Activated T-cell treated with anti-CD3 and anti-CD28 coated beads, Interleukin-2, amount 50 U/mL, for 4 hours (primary cell): ENCODE data around the gene SP9. TPM values are rescaled to one million over a fixed set of nuclear protein-coding genes. Genes with fewer than 3 reads are reported as not detected.

Experiments
- ATAC-seq, 2 donors: fragments of 200-7000 bp; cut with Tn5 transposase; one replicate each; pipeline ENCODE4 v1.10.0; 2021
- DNase-seq: peaks from one replicate; pipeline ENCODE4 v3.0.0-alpha.2; 2020
- H3K27me3 Mint-ChIP-seq: one replicate; pipeline ENCODE4 v1.8.0; 2021; ENCODE audit warnings: low read depth, mixed read lengths
- H3K36me3 Mint-ChIP-seq: one replicate; pipeline ENCODE4 v1.8.0; 2022; ENCODE audit warnings: mixed read lengths; ENCODE audit not compliant: insufficient read depth
- H3K4me1 Mint-ChIP-seq: one replicate; pipeline ENCODE4 v1.8.0; 2021; ENCODE audit warnings: low read depth, mixed read lengths
- H3K4me3 Mint-ChIP-seq: one replicate; pipeline ENCODE4 v1.8.0; 2021; ENCODE audit warnings: mild to moderate bottlenecking, moderate library complexity, mixed read lengths
- H3K9me3 Mint-ChIP-seq: one replicate; pipeline ENCODE4 v1.8.0; 2021; ENCODE audit warnings: mixed read lengths
- total RNA-seq, 3 donors: library from RNA; stranded (reverse); gene quantifications; one replicate each; pipeline ENCODE4 v1.2.1, GENCODE V29; 2021

SP9 gene
- total RNA-seq, 3 donors from 2014 or later = not detected

DNA sequence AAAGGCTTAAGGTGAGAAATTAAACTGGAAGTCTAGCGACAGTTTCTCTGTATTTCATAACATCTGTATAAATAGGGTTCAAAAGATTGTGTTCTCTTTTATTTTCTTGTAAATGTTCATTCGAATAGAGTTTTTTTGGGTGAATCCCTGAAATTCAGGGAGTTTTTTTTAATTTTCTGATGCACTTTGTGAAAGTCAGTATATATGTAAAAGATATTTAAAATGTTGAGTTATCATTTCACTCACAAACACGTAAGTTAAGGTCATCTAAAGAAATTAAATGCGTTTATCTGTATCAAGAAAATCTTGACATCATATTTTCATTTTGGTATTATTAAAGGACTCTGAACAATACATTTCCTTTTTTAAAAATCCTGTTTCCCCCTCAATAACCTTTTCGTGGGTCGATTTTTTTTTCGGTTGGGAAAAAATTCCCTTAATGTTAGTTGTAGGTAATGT lies 3.4 kb downstream of the SP9 start:
- Mint-ChIP-seq H3K27me3 (peaks cover 69% of the 10 kb centered on the region), H3K4me1 (peaks cover 38% of the 10 kb centered on the region), H3K4me3 (no peak overlapping the region), H3K36me3 (peaks cover 3% of the 10 kb centered on the region), H3K9me3 (no peaks in the 10 kb centered on the region)
- ATAC-seq (no peak), DNase-seq (no peak)

DNA sequence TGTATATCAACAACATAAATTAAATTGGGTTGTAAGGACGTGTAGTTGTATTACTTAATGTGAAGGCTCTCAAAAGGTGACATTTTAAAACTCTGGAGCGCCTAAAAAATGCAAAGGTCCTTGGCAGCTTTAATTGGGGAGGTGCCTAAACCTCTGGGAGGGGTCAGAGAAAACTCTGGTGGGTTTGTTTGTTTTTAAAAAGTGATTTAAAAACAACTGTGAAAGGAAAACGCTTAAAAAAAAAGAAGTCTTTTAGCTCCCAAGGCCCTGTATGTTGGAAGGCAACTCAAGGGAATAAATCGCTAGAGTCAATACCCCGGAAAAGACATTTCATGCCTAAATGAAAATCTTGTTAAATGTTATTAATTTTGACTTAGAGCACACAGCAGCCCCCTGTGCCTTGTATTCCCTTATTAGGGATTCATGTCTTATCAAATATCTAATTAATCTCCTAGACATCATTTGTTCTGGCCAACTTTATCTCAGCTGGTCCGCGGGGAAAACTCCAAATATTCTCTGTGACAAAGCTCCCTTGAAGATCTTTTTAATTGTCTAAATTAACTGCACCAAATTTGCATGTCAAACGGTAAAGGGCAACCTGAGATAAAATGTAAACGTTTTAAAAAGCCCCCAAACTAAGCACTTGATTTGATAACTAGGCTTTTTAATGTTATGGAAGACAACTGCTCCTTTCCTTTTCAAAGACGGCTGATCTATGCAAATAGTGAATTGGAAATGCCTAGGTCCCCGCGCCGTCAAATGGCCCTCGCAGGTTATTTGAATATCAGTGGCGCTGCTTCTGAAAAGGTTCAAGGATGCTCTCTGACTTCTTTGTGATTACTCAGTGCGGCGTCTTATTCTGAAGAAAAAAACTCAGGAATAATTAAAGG lies 4.2 kb downstream of the SP9 start:
- no peak for ATAC-seq
- Mint-ChIP-seq H3K9me3 (no peaks in the 10 kb centered on the region), H3K4me3 (no peak overlapping the region), H3K4me1 (peaks cover 35% of the 10 kb centered on the region), H3K36me3 (peaks cover 3% of the 10 kb centered on the region), H3K27me3 (peaks cover 67% of the 10 kb centered on the region)
- DNase-seq = no peak

DNA sequence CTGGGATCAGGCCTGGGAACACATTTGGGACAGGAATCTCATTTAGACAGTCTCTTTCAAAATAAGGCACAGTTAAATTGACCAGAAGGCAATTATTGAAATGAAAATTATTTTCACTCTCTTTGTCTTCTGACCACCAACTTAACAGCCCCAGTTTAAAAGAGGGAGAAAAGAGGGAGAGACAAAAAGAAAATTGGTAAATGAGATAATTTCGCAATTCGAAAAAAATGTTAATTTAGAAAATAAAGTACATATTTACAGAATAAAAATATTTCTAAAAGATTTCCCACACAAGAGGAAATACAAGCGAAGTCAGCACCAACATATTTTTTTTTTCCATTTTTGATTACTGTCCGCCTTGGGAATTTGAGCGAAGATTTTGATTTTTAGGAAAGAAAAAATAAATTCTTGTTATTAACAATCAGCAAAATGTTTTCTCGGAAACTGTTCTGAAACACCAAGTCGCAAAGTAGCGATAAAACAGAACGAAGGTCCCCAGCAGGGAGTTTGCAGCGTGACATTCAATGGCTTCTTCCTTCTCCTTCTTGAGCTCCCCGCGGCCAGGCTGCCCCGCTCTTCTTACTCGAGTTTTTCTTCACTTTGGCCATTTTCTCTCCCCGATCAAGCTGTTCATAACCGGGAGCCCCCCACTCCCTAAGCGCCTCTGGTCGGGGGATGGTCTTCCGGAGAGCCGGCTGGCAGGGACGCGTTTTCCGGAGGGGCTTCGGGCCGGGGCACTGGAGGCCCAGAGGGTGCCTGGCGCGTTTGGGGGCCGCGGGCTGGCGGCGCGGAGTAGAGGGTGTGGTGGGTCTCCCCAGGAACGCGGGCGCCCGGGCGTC lies 5.0 kb downstream of the SP9 start:
- Mint-ChIP-seq H3K4me3 (no peak overlapping the region), H3K9me3 (no peaks in the 10 kb centered on the region), H3K4me1 (peaks cover 35% of the 10 kb centered on the region), H3K27me3 (peaks cover 69% of the 10 kb centered on the region), H3K36me3 (peaks cover 3% of the 10 kb centered on the region)
- DNase-seq (no peak), ATAC-seq (no peak)

DNA sequence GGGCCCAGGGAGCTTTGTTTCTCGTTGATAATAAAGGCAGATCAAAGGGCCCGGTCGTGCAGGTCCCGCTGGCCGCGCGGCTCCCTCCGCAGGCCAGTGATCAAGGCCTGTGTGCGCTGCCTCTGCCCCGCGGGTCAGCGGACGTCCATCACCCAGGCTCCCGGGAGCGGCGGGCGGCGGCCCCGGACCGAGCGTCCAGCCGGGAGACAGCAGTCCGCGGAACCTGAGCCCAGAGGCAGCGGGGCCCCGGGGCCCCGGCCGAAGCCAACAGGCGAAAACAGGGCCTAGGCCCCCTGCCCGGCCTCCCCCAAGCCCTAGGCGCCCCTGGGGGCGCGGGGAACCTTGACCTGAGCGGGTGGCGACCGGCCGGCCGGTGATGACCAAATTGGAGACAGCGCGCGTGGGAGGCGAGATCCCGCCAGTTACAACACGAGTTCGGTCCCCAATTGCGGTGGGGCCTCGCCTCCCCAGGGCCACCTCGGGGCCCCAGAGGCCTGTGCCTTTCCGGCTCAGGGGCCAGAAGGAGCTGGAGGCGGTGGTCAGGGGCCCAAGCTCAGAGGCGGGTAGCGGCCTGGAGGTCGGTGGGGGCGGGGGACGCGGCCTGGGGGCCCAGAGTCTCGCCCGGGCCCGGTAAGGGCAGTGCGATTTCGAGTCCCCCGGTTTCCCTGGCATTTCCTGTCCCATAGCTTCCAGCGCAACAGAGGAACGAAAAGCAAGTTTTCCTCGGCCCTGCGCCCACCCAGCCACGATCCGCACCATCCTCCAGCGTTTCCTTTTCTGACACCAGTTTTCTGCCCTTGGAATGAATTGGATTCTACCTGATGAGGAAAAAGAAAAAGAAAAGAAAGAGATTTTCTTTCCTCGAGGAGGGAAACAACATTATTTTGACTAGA lies 5.9 kb downstream of the SP9 start:
- Mint-ChIP-seq H3K27me3 (peaks cover 66% of the 10 kb centered on the region), H3K36me3 (peaks cover 3% of the 10 kb centered on the region), H3K4me3 (no peak overlapping the region), H3K9me3 (no peaks in the 10 kb centered on the region), H3K4me1 (peaks cover 30% of the 10 kb centered on the region)
- no peak for ATAC-seq
- DNase-seq = no peak

DNA sequence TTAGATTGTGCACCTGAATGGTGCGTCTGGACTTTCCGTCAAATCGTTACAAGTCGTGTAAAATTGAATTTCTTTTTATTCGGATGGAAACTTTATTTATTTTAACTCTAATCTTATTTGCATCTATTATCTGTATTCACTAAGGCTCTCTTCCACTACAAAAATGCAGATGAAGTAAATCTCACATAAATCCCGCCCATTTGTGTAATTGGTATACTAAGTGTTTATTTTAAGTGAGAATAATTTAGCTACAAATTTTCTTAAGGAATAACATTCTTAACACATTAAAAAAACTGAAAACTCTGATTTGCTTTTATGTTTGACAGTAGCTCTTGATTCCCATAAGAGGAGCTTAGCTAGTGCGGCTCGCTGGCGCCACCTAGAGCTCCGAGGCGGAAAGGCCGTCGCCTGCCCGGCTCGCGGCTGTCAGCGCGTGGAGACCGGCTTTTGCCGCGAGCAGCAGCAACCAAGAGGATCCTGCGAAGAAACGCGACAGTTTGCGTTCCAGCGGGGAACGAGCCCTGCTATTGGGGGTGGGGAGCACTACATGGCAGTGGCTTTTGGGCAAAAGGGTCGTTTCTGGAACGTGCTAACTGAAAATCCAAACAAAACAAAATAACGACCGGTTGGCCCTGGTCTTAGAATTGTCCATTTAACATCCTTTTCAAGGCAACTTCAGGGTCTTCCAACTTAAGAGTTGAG lies 6.7 kb downstream of the SP9 start:
- H3K4me1 Mint-ChIP-seq = peaks cover 30% of the 10 kb centered on the region
- peak overlapping the region; percentile 68 for H3K4me3 Mint-ChIP-seq
- peak; percentile 74 to 82 for ATAC-seq
- H3K36me3 Mint-ChIP-seq = peaks cover 3% of the 10 kb centered on the region
- peaks cover 69% of the 10 kb centered on the region for H3K27me3 Mint-ChIP-seq
- H3K9me3 Mint-ChIP-seq = no peaks in the 10 kb centered on the region
- peak; percentile 89 for DNase-seq

DNA sequence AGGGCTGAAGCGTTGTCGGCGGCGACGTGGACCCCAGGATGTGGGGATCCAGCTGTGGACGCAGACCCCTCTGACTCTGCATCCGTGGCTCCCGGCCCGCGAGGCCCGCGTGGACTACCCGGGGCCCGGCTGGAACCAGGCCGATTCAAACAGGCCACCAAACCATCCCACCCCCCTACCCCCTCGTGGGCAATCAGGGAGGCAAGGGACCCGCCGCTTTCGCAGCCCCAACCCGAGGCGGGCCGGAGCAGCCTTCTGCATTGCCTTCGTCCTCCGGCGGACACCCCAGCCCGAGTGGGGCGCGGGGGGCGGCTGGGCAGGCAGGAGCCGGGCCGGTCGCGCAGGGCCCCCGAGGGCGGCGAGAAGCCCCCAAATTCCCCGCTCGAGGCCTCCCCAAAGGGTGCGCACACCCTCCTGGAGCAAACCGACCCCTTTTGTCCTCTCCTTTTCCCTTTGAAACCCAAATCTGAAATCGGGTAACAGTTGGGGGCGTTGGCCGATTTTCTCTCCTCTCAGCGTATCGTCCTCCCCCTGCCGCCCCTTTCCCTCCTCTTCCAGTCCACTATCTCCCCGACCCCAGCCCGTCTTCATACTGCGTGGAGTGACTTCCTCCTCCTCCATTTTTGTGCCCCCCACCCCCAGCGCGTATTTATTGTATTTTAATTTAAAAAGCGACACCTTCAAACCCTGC lies 7.4 kb downstream of the SP9 start:
- peaks cover 67% of the 10 kb centered on the region for H3K27me3 Mint-ChIP-seq
- DNase-seq = no peak
- H3K4me1 Mint-ChIP-seq = peaks cover 30% of the 10 kb centered on the region

DNA sequence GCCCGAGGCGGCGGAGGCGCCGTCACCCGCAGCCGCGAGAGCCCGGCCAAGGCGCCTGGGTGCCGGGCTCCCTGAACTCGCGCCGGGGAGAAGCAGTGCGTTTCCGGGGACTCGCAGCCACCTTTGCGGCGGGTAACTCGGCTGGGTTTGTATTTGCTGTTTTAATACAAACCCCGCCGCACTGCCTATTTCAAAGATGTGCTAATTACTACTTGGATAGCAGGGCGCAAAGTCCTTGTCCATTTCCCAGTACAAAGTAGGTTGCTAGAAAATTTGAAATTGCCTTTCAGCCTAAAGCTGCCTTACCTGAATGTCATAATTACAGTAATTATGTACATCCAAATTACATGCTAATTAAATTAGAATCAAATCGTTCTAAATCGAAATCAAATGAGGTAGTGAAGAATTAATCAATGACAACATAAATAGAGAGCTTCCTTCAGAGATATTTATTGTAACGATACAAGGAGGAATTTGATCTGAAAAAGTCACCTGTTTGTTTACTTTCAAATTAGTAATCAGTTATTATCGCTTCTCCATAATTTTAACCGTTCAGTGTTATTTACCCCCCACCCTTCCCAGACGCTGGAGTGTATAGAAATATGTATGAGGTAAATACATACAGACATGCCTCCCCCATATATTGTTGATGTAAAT lies 8.1 kb downstream of the SP9 start:
- peaks cover 64% of the 10 kb centered on the region for H3K27me3 Mint-ChIP-seq
- no peaks in the 10 kb centered on the region for H3K9me3 Mint-ChIP-seq
- peaks cover 10% of the 10 kb centered on the region for H3K36me3 Mint-ChIP-seq
- ATAC-seq (no peak), DNase-seq (no peak)
- no peak overlapping the region for H3K4me3 Mint-ChIP-seq
- H3K4me1 Mint-ChIP-seq = peaks cover 27% of the 10 kb centered on the region

More for the DNA sequence above, 7.4 kb downstream of the SP9 start:
- H3K36me3 Mint-ChIP-seq = peaks cover 10% of the 10 kb centered on the region
- peak overlapping the region; percentile 29 for H3K4me3 Mint-ChIP-seq
- H3K9me3 Mint-ChIP-seq = no peaks in the 10 kb centered on the region
- ATAC-seq = no peak

DNA sequence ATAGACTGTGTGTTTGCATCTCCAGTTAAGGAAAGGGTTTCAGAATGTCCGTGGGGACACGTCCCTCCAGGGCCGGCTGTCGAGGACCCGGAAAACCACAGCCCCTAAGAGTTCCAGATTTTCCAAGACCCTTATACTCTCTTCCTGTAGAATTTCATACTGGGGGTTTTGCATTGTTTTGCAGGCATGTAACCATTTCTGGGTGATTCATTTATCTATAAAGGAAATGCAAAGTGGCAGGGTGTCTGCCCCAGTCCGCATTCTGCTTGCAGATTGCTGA lies 8.5 kb downstream of the SP9 start:
- DNase-seq = no peak
- Mint-ChIP-seq H3K4me3 (no peak overlapping the region), H3K36me3 (peaks cover 12% of the 10 kb centered on the region), H3K27me3 (peaks cover 60% of the 10 kb centered on the region), H3K4me1 (peaks cover 26% of the 10 kb centered on the region), H3K9me3 (no peaks in the 10 kb centered on the region)
- no peak for ATAC-seq

DNA sequence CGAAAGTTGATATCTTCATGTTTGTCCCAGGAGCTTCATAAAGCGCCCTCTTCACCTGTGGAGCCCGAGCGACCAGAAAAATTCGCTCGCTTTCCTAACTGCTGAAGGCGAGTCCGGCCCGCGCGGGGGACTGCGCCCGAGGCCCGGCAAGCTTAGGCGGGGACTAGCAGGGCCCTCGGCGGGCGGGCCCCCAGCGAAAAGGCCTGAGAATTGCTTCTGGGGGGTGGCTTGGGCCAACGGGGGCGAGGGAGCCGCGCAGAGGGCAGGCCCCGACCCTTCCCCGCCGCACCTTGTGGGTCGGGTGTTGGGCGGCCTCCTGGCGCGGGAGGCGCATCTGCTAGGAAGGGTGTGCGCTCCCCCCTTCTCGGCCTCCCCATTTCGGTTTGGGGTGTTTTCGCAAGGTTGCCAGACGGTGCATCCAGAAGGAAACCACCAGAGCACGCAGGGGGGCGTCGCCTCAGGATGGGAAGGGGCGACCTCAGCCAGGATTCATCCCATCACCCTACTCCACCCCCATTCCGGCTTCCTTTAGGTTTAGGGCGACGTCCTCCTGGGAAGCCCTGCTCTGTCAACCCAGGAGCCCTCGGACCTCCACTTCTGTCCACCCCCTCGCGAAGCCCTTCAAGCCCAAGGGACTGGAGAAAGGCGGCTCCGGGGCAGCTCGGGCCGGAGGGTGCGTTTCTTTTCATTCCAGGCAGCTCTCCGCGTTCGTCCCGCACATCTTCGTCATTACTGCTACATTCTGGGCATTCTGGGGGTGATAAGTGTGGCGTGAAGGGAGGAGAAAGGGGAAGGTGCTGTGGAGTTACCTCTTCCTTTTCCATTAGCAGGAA lies 9.1 kb downstream of the SP9 start:
- Mint-ChIP-seq H3K36me3 (peaks cover 18% of the 10 kb centered on the region), H3K4me3 (no peak overlapping the region), H3K4me1 (peaks cover 26% of the 10 kb centered on the region), H3K27me3 (peaks cover 55% of the 10 kb centered on the region), H3K9me3 (no peaks in the 10 kb centered on the region)
- ATAC-seq (no peak), DNase-seq (no peak)

DNA sequence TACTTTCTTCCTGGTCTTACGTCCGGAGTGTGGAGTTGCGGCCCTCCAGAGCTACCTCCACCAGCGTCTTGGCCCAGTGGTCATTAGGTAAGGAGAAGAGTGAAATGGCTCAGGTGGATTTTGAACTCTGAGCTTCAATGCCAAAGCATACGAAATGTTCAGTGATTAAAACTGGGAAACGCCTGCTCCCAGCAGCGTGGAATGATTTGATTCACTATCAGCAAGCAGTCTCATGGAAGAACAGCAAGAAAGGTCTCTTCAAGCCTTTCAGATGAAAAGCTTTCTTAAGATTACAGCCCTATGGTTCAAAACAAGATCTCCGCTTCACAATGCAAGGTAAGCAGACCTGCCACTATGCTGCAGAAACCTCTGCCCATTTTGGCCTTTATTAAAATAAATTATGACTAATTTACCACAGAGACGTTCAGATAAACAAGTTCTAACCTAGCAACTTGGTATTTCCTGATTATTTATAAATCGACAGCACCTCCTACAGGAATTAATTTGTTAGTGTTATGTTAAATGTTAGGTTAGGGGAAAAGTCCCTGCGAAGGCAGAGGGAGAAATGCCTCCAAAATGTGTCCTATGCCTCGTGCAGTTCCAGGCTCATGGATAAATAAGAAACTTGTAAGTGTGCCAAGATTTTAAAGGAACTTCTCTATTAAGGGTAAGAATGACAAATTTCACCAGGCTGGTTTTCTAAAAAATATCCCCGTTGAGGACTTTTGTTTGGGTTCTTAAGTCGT lies 10.1 kb downstream of the SP9 start:
- Mint-ChIP-seq H3K9me3 (no peaks in the 10 kb centered on the region), H3K36me3 (peaks cover 20% of the 10 kb centered on the region), H3K4me1 (peaks cover 24% of the 10 kb centered on the region), H3K27me3 (peaks cover 45% of the 10 kb centered on the region), H3K4me3 (no peak overlapping the region)
- no peak for DNase-seq
- peak in 1 of 2 donors; percentile 27 for ATAC-seq

DNA sequence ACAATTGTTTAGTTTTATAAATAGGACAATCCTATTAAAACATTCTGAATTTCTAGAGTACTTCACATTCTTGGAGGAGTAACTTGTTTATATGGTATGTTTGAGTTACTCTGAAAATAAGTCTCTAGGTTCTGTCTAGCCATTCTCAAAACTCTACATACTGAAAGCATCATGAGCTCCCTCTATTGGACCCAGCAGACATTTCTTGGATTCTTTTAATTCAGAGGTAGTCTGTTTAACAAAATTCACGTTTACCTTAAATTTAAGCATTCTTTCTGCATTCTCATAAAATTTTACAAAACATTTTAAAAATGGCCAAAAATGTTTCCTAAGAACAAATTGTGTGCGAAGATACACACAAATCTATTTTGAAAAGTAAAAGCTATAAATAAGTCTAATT lies 15.3 kb downstream of the SP9 start:
- peaks cover 6% of the 10 kb centered on the region for H3K27me3 Mint-ChIP-seq
- no peaks in the 10 kb centered on the region for H3K4me1 Mint-ChIP-seq
- peaks cover 29% of the 10 kb centered on the region for H3K36me3 Mint-ChIP-seq
- no peak overlapping the region for H3K4me3 Mint-ChIP-seq
- ATAC-seq = no peak
- DNase-seq = no peak
- H3K9me3 Mint-ChIP-seq = no peaks in the 10 kb centered on the region
